ENCODE data around the gene HYDIN. TPM values are rescaled to one million over a fixed set of nuclear protein-coding genes. Genes with fewer than 3 reads are reported as not detected.
A peak's percentile ranks its signal among the peaks of the same experiment; 100 is the strongest.

The HYDIN gene
- polyA plus RNA-seq, 2 of the 4 experiments (the other 2 are of a cell fraction) = 0.23 to 0.41 TPM

DNA sequence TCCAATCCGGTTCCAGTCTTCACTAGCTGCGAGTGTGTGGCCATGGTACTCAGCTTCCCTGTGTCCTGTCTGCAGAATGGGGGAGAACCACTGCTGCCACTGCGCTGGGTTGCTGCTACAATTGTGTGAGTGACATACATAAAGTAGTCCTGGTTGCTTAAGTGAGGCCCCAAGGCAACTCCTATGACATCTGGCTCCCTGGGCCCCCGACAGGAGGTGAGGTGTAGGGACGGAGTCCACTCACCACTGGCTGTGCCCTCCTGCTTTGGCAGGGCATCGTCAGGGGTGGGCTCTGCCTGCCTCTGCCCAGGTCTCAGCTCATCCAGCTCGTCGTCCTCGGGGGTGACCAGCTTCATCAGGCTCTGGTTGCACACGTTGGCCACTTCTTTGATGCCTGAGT is 450.0 kb downstream of the HYDIN start:
- DNase-seq (ENCODE audit: low read depth in 1 of 2, low spot score in 1 of 2) (no peak), ATAC-seq (no peak), FAIRE-seq (no peak)
- ChIA-PET CTCF (interaction anchor here (1.2 to 17.5 kb wide), 5 partner anchors 8 to 578 kb away, joined by 4 to 463 read pairs (median 6); partner anchors contain the start of genes CALB2 and MTSS2), POLR2A (no interaction called here)
- TF ChIP-seq, protein P1, sequence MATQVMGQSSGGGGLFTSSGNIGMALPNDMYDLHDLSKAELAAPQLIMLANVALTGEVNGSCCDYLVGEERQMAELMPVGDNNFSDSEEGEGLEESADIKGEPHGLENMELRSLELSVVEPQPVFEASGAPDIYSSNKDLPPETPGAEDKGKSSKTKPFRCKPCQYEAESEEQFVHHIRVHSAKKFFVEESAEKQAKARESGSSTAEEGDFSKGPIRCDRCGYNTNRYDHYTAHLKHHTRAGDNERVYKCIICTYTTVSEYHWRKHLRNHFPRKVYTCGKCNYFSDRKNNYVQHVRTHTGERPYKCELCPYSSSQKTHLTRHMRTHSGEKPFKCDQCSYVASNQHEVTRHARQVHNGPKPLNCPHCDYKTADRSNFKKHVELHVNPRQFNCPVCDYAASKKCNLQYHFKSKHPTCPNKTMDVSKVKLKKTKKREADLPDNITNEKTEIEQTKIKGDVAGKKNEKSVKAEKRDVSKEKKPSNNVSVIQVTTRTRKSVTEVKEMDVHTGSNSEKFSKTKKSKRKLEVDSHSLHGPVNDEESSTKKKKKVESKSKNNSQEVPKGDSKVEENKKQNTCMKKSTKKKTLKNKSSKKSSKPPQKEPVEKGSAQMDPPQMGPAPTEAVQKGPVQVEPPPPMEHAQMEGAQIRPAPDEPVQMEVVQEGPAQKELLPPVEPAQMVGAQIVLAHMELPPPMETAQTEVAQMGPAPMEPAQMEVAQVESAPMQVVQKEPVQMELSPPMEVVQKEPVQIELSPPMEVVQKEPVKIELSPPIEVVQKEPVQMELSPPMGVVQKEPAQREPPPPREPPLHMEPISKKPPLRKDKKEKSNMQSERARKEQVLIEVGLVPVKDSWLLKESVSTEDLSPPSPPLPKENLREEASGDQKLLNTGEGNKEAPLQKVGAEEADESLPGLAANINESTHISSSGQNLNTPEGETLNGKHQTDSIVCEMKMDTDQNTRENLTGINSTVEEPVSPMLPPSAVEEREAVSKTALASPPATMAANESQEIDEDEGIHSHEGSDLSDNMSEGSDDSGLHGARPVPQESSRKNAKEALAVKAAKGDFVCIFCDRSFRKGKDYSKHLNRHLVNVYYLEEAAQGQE (IDR thresholded peaks at IDR 0.05) = no peak
- no peak for TF ChIP-seq HOXB5 (CRISPR knock-in tag; IDR thresholded peaks at IDR 0.05)
- no peak for TF ChIP-seq POLR2A (IDR thresholded peaks at IDR 0.05; ENCODE audit: low read length)
- no peak for TF ChIP-seq NPAS2 (CRISPR knock-in tag; IDR thresholded peaks at IDR 0.05; ENCODE audit: borderline replicate concordance)
- TF ChIP-seq BHLHE40 (IDR thresholded peaks at IDR 0.05; ENCODE audit: low read depth, low read length) = no peak
- no peak for TF ChIP-seq EP300 (IDR thresholded peaks at IDR 0.05)
- no peak for TF ChIP-seq PHF8 (IDR thresholded peaks at IDR 0.05; ENCODE audit: borderline replicate concordance, low read depth)
- TF ChIP-seq RARB (CRISPR knock-in tag; IDR thresholded peaks at IDR 0.05) = no peak
- TF ChIP-seq GATA3 (IDR thresholded peaks at IDR 0.05; ENCODE audit: borderline replicate concordance) = no peak
- TF ChIP-seq MYC (IDR thresholded peaks at IDR 0.05; ENCODE audit: borderline replicate concordance, low read length) = no peak
- no peak for TF ChIP-seq MAFK (IDR thresholded peaks at IDR 0.05; ENCODE audit: partially characterized antibody)
- no peak for TF ChIP-seq CHD4 (IDR thresholded peaks at IDR 0.05; ENCODE audit: borderline replicate concordance)
- no peak for TF ChIP-seq EHF (CRISPR knock-in tag; IDR thresholded peaks at IDR 0.05)
- no peak for TF ChIP-seq POLR2AphosphoS2 (conservative IDR thresholded peaks at IDR 0.05; ENCODE audit: low read length)
- TF ChIP-seq, protein P2, sequence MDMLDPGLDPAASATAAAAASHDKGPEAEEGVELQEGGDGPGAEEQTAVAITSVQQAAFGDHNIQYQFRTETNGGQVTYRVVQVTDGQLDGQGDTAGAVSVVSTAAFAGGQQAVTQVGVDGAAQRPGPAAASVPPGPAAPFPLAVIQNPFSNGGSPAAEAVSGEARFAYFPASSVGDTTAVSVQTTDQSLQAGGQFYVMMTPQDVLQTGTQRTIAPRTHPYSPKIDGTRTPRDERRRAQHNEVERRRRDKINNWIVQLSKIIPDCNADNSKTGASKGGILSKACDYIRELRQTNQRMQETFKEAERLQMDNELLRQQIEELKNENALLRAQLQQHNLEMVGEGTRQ (IDR thresholded peaks at IDR 0.05) = no peak
- TF ChIP-seq, protein P3, sequence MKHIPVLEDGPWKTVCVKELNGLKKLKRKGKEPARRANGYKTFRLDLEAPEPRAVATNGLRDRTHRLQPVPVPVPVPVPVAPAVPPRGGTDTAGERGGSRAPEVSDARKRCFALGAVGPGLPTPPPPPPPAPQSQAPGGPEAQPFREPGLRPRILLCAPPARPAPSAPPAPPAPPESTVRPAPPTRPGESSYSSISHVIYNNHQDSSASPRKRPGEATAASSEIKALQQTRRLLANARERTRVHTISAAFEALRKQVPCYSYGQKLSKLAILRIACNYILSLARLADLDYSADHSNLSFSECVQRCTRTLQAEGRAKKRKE (CRISPR knock-in tag; IDR thresholded peaks at IDR 0.05; ENCODE audit: low read depth) = no peak
- TF ChIP-seq RAD21 (conservative IDR thresholded peaks at IDR 0.05 in 1 of 2, IDR thresholded peaks at IDR 0.05 in 1 of 2) = no peak
- no peak for TF ChIP-seq ZNF302 (CRISPR knock-in tag; IDR thresholded peaks at IDR 0.05)
- TF ChIP-seq TFCP2L1 (CRISPR knock-in tag; IDR thresholded peaks at IDR 0.05) = no peak
- Histone ChIP-seq H3K4me1 (peaks cover 12% of the 10 kb centered on the region; the same call in 2 of the 3 replicates), H3K4me3 (no peak overlapping the region), H3K4me2 (no peak overlapping the region), H3K9me3 (no peaks in the 10 kb centered on the region; the same call in 2 of the 3 replicates), H3K27ac (no peak overlapping the region)
- 97% methylated on average over 10 of the region's 10 CpGs for WGBS (ENCODE audit: missing lambda C conversion rate)

DNA sequence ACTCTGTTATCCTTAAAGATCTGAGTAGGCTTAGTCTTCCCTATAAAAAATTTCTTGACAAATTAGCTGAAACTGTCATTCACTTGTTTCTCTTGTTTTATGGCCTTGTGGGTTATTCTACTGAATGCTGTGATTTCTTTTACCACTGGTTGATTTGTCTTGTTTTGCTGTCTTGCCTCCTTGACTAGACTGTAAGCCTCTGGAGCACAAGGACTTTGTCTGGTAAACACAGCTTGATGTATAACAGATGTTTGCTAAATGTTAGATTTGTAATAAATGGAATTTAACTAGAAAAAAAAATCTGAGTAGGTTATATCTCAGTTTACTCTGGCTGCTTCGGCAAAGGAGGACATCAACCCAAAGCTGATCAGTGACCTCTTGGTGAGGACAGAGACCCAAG is 451.2 kb downstream of the HYDIN start:
- H3K4me3 ChIP-seq = no peak overlapping the region
- POLR2A ChIA-PET = interaction anchor here (1.0 to 2.0 kb wide), 2 partner anchors 22 to 126 kb away, joined by 3 to 7 read pairs; no protein-coding TSS in a partner anchor
- FAIRE-seq = no peak
- H3K4me1 ChIP-seq = peaks cover 12% of the 10 kb centered on the region; the same call in 2 of the 3 replicates
- peak in 1 of 2 experiments; percentile 6; a peak in 3 of 6 replicates for ATAC-seq
- DNase-seq (ENCODE audit: low read depth in 1 of 2, low spot score in 1 of 2) = no peak
- H3K4me2 ChIP-seq = no peak overlapping the region
- no peak for TF ChIP-seq MAZ (IDR thresholded peaks at IDR 0.05; ENCODE audit: borderline replicate concordance, low read depth, low read length)
- TF ChIP-seq KDM5A (IDR thresholded peaks at IDR 0.05) = no peak
- no peak for TF ChIP-seq HOXA7 (CRISPR knock-in tag; IDR thresholded peaks at IDR 0.05)
- no peak for TF ChIP-seq GATA3 (IDR thresholded peaks at IDR 0.05; ENCODE audit: borderline replicate concordance)
- TF ChIP-seq, protein P4, sequence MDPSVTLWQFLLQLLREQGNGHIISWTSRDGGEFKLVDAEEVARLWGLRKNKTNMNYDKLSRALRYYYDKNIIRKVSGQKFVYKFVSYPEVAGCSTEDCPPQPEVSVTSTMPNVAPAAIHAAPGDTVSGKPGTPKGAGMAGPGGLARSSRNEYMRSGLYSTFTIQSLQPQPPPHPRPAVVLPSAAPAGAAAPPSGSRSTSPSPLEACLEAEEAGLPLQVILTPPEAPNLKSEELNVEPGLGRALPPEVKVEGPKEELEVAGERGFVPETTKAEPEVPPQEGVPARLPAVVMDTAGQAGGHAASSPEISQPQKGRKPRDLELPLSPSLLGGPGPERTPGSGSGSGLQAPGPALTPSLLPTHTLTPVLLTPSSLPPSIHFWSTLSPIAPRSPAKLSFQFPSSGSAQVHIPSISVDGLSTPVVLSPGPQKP (IDR thresholded peaks at IDR 0.05; ENCODE audit: low read depth, low read length) = no peak
- no peak for TF ChIP-seq CHD4 (IDR thresholded peaks at IDR 0.05; ENCODE audit: borderline replicate concordance)
- TF ChIP-seq HOXB5 (CRISPR knock-in tag; IDR thresholded peaks at IDR 0.05) = no peak
- no peak for TF ChIP-seq HOXB13 (CRISPR knock-in tag; IDR thresholded peaks at IDR 0.05; ENCODE audit: low read depth)
- no peaks in the 10 kb centered on the region; the same call in 2 of the 3 replicates for H3K9me3 ChIP-seq
- WGBS (ENCODE audit: missing lambda C conversion rate) = 92% methylated on average over 1 of the region's 1 CpG
- CTCF ChIA-PET = interaction anchor here (0.6 to 17.5 kb wide), 6 partner anchors 9 to 125 kb away, joined by 3 to 463 read pairs (median 4); partner anchors contain the start of gene MTSS2
- no peak overlapping the region for H3K27ac ChIP-seq

All from A549 (cell line).